ENCODE measurements around the gene CCR2.
"Not testable (repeated sequence)": the region's sequence is repeated elsewhere in the genome, so short reads cannot be mapped to it uniquely, and the experiment has no call there.

CCR2 gene

GRCh38 chr3:46318207-46318927, 35.5 kb upstream of the CCR2 start:
- TF ChIP-seq, protein P1, sequence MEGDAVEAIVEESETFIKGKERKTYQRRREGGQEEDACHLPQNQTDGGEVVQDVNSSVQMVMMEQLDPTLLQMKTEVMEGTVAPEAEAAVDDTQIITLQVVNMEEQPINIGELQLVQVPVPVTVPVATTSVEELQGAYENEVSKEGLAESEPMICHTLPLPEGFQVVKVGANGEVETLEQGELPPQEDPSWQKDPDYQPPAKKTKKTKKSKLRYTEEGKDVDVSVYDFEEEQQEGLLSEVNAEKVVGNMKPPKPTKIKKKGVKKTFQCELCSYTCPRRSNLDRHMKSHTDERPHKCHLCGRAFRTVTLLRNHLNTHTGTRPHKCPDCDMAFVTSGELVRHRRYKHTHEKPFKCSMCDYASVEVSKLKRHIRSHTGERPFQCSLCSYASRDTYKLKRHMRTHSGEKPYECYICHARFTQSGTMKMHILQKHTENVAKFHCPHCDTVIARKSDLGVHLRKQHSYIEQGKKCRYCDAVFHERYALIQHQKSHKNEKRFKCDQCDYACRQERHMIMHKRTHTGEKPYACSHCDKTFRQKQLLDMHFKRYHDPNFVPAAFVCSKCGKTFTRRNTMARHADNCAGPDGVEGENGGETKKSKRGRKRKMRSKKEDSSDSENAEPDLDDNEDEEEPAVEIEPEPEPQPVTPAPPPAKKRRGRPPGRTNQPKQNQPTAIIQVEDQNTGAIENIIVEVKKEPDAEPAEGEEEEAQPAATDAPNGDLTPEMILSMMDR (IDR thresholded peaks at IDR 0.05; ENCODE audit: poor library complexity, severe bottlenecking), result no peak
- DNase-seq (ENCODE audit: low spot score), result no peak
- ATAC-seq (ENCODE audit: low read depth), result no peak
- H3K4me3 ChIP-seq (ENCODE audit: severe bottlenecking), result no peak overlapping the region
- no peaks in the 10 kb centered on the region for H3K36me3 ChIP-seq (ENCODE audit: low read depth)
- H3K4me1 ChIP-seq (ENCODE audit: insufficient read depth, poor library complexity, severe bottlenecking), result no peaks in the 10 kb centered on the region
- no peak overlapping the region for H3K27ac ChIP-seq (ENCODE audit: poor library complexity, severe bottlenecking)
- no peaks in the 10 kb centered on the region for H3K9me3 ChIP-seq (ENCODE audit: severe bottlenecking)
- no peaks in the 10 kb centered on the region for H3K27me3 ChIP-seq (ENCODE audit: insufficient read depth, poor library complexity, severe bottlenecking)

DNA sequence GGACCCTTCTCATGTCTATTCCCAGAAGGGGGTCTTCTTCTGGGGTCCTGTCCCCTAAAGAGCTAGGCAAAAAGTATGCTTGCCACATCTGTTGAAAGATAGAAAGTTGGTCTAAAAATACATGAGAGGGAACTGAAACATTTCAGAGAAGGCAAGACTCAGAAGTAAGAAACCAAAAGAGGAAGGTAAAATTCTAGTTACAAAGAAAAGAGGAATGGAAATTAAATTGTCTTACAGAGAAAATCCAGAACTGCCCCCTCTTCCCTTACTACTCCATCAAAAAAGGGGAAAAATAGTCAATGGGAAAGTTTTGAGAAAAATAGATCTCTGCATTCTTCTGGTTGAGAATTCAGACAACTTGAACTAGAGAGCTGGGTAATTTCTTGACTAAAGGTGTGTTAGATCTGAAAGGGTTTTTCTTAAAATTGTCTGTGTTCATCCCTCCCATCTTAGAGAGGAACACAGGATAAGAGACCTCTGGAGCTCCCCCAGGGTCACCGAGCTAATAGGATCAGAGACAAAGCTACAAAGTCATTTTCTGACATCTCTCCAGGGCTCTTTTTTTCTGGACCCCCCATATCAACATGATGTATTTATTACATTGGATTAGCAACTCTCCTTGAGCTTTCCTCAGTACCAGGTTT, 32.3 kb upstream of the CCR2 start:
- DNase-seq (ENCODE audit: low spot score) (no peak), ATAC-seq (ENCODE audit: low read depth) (no peak)
- peaks cover 3% of the 10 kb centered on the region for H3K27me3 ChIP-seq (ENCODE audit: insufficient read depth, poor library complexity, severe bottlenecking)
- H3K4me3 ChIP-seq (ENCODE audit: severe bottlenecking), result no peak overlapping the region
- no peaks in the 10 kb centered on the region for H3K36me3 ChIP-seq (ENCODE audit: low read depth)
- no peaks in the 10 kb centered on the region for H3K9me3 ChIP-seq (ENCODE audit: severe bottlenecking)
- no peaks in the 10 kb centered on the region for H3K4me1 ChIP-seq (ENCODE audit: insufficient read depth, poor library complexity, severe bottlenecking)
- TF ChIP-seq, protein P1 (IDR thresholded peaks at IDR 0.05; ENCODE audit: poor library complexity, severe bottlenecking), result no peak
- H3K27ac ChIP-seq (ENCODE audit: poor library complexity, severe bottlenecking), result no peak overlapping the region

DNA sequence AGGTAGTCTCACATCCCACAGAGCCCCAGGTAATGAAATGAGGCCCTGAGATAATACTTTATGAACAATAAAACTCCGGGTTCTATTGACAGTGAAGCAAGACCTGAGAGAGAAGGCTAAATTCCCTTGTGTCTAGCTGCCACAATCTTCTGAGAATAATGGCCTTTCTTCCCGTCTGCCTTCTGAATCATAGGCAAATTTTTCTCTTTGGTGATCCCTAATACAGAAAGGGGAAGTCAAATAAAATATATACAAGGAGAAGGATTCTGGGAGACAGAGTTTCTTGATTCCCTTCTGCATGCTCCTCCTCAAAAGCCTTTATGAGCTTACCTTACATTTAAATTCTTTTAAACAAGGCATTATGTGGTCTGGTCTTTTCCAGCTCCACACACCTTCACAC, 29.9 kb upstream of the CCR2 start:
- Histone ChIP-seq H3K36me3 (ENCODE audit: low read depth) (no peaks in the 10 kb centered on the region), H3K27ac (ENCODE audit: poor library complexity, severe bottlenecking) (no peak overlapping the region), H3K4me1 (ENCODE audit: insufficient read depth, poor library complexity, severe bottlenecking) (no peaks in the 10 kb centered on the region), H3K9me3 (ENCODE audit: severe bottlenecking) (no peaks in the 10 kb centered on the region), H3K27me3 (ENCODE audit: insufficient read depth, poor library complexity, severe bottlenecking) (peaks cover 3% of the 10 kb centered on the region), H3K4me3 (ENCODE audit: severe bottlenecking) (no peak overlapping the region)
- ATAC-seq (ENCODE audit: low read depth) (no peak), DNase-seq (ENCODE audit: low spot score) (no peak)
- TF ChIP-seq, protein P1 (IDR thresholded peaks at IDR 0.05; ENCODE audit: poor library complexity, severe bottlenecking), result no peak

- Histone ChIP-seq H3K36me3 (ENCODE audit: low read depth) (no peaks in the 10 kb centered on the region), H3K27me3 (ENCODE audit: insufficient read depth, poor library complexity, severe bottlenecking) (peaks cover 3% of the 10 kb centered on the region), H3K9me3 (ENCODE audit: severe bottlenecking) (no peaks in the 10 kb centered on the region), H3K4me1 (ENCODE audit: insufficient read depth, poor library complexity, severe bottlenecking) (no peaks in the 10 kb centered on the region), H3K4me3 (ENCODE audit: severe bottlenecking) (no peak overlapping the region), H3K27ac (ENCODE audit: poor library complexity, severe bottlenecking) (no peak overlapping the region)
- TF ChIP-seq, protein P1 (IDR thresholded peaks at IDR 0.05; ENCODE audit: poor library complexity, severe bottlenecking), result no peak
- DNase-seq (ENCODE audit: low spot score) (no peak), ATAC-seq (ENCODE audit: low read depth) (no peak)
Observed at GRCh38 chr3:46325645-46326300, 28.1 kb upstream of the CCR2 start.

DNA sequence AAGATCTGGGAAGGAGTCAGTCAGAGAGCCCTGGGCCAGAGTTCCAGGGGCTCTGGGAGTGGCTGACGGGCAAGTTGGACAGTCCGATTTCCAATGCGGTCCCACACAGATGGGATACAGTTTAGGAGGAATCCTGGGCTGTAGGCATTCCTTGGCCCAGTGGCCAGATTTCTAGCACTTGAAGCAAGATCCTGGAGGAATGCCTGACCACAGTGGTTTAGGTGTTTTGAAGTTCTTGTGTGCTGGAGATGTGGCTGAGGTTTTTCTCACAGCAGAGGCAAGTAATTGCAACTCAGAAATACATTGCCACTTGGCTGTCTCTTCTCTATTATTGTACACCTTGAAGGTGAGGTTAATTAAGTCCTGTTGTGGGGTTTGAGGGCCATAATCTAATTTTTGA, 23.2 kb upstream of the CCR2 start:
- not testable (repeated sequence) for H3K27me3 ChIP-seq (ENCODE audit: insufficient read depth, poor library complexity, severe bottlenecking); DNase-seq (ENCODE audit: low spot score); H3K36me3 ChIP-seq (ENCODE audit: low read depth); H3K9me3 ChIP-seq (ENCODE audit: severe bottlenecking); H3K27ac ChIP-seq (ENCODE audit: poor library complexity, severe bottlenecking); H3K4me3 ChIP-seq (ENCODE audit: severe bottlenecking); ATAC-seq (ENCODE audit: low read depth)
- peaks cover 10% of the 10 kb centered on the region for H3K4me1 ChIP-seq (ENCODE audit: insufficient read depth, poor library complexity, severe bottlenecking)
